SK-N-SH (cell line): ENCODE measurements around the gene STXBP1. TPM values are rescaled to one million over a fixed set of nuclear protein-coding genes. Genes with fewer than 3 reads are reported as not detected.

Experiments
- CTCF ChIA-PET: fragments of 300-600, 350-600 bp; formaldehyde crosslinking; extraction: SDS; loops from one replicate; lab custom pipeline; 2021; lab: Yijun Ruan, JAX
- POLR2A ChIA-PET: fragments of 350-600 bp; sonication (Branson Sonifier 250); formaldehyde crosslinking; extraction: SDS; loops from one replicate; lab custom pipeline; 2020; ENCODE audit warnings: antibody characterized with exemption, inconsistent platforms; lab: Yijun Ruan, JAX
- DNase-seq: peaks from one replicate; pipeline ENCODE4 v3.0.0; 2012
- H2AFZ ChIP-seq: fragments of 200-600 bp; sonication (generic); 2 replicates; pipeline ENCODE4 v1.8.1; 2016; ENCODE audit warnings: antibody characterized with exemption, mild to moderate bottlenecking, low read depth
- H3F3A ChIP-seq: fragments of 200-600 bp; sonication (generic); replicated peaks from 2 replicates; pipeline ENCODE3; 2016; ENCODE audit warnings: antibody characterized with exemption, mild to moderate bottlenecking; ENCODE audit not compliant: insufficient read depth
- H3K27ac ChIP-seq, 2 experiments: fragments of 200-500 bp in 1 of 2; fragments of 200-600 bp in 1 of 2; sonication (Bioruptor generic) in 1 of 2; sonication (generic), shearing (Covaris generic) in 1 of 2; 2 replicates each; pipeline versions ENCODE4 v1.5.1 to v1.6.1; 2014 to 2016; ENCODE audit warnings: low read depth in 2 of 2, inconsistent platforms in 1 of 2, low read length in 1 of 2, mild to moderate bottlenecking in 1 of 2, mixed read lengths in 1 of 2
- H3K27me3 ChIP-seq: fragments of 200-600 bp; sonication (generic), shearing (Covaris generic); 2 replicates; pipeline ENCODE4 v1.6.1; 2016; ENCODE audit warnings: mixed run types; ENCODE audit not compliant: insufficient read depth
- H3K36me3 ChIP-seq, 2 experiments: fragments of 200-500 bp in 1 of 2; fragments of 200-600 bp in 1 of 2; sonication (Bioruptor generic) in 1 of 2; sonication (generic) in 1 of 2; replicated peaks in 1 of 2; 2 replicates each; pipeline versions ENCODE3 to v1.5.1; 2014 to 2016; ENCODE audit warnings: low read length in 1 of 2, mild to moderate bottlenecking in 1 of 2; ENCODE audit not compliant: insufficient read depth in 2 of 2, control insufficient read depth in 1 of 2
- H3K4me1 ChIP-seq, 2 experiments: fragments of 200-500 bp in 1 of 2; fragments of 200-600 bp in 1 of 2; sonication (Bioruptor generic) in 1 of 2; sonication (generic), shearing (Covaris generic) in 1 of 2; 2 replicates each; pipeline versions ENCODE4 v1.5.1 to v1.6.1; 2014 to 2016; ENCODE audit warnings: low read depth in 1 of 2, low read length in 1 of 2, mixed run types in 1 of 2; ENCODE audit not compliant: insufficient read depth in 2 of 2, control insufficient read depth in 1 of 2
- H3K4me2 ChIP-seq: fragments of 200-600 bp; sonication (generic), shearing (Covaris generic); 2 replicates; pipeline ENCODE4 v1.6.1; 2017; ENCODE audit warnings: mixed run types
- H3K4me3 ChIP-seq, 2 experiments: fragments of 200-500 bp in 1 of 2; fragments of 200-600 bp in 1 of 2; sonication (Bioruptor generic) in 1 of 2; sonication (generic), shearing (Covaris generic) in 1 of 2; 2 replicates each; pipeline versions ENCODE4 v1.5.1 to v1.8.1; 2014 to 2016; ENCODE audit warnings: low read depth in 2 of 2, inconsistent platforms in 1 of 2, low read length in 1 of 2, mild to moderate bottlenecking in 1 of 2, mixed read lengths in 1 of 2, moderate library complexity in 1 of 2
- H3K79me2 ChIP-seq: fragments of 200-600 bp; sonication (generic); 2 replicates; pipeline ENCODE4 v1.8.1; 2017; ENCODE audit warnings: mild to moderate bottlenecking; ENCODE audit not compliant: insufficient read depth
- H3K9ac ChIP-seq: fragments of 200-600 bp; sonication (generic); 2 replicates; pipeline ENCODE4 v1.6.1; 2017; ENCODE audit warnings: mixed run types
- H3K9me2 ChIP-seq: fragments of 200-600 bp; sonication (generic); 2 replicates; pipeline ENCODE4 v1.6.1; 2017; ENCODE audit warnings: mixed run types
- H3K9me3 ChIP-seq: fragments of 200-600 bp; sonication (generic); 2 replicates; pipeline ENCODE4 v1.6.1; 2017; ENCODE audit warnings: mixed run types, mild to moderate bottlenecking, moderate library complexity
- H4K20me1 ChIP-seq: fragments of 200-600 bp; sonication (generic); 2 replicates; pipeline ENCODE4 v1.6.1; 2017; ENCODE audit warnings: mild to moderate bottlenecking, mixed run types; ENCODE audit not compliant: insufficient read depth
- FOXJ3 ChIP-seq: sonication (generic); formaldehyde crosslinking; IDR thresholded peaks from 2 replicates; pipeline ENCODE4 v1.5.1; 2020; ENCODE audit warnings: mild to moderate bottlenecking, missing genetic modification reagents
- GABPA ChIP-seq: IDR thresholded peaks from 2 replicates; pipeline ENCODE4 v1.4.0; 2012; ENCODE audit warnings: low read depth, mild to moderate bottlenecking
- GATA2 ChIP-seq: sonication (generic); formaldehyde crosslinking; IDR thresholded peaks from 2 replicates; pipeline ENCODE4 v1.5.0; 2020; ENCODE audit warnings: mild to moderate bottlenecking, missing genetic modification reagents
- POLR2AphosphoS5 ChIP-seq: IDR thresholded peaks from 2 replicates; pipeline ENCODE4 v1.6.1; 2012; ENCODE audit warnings: low read depth, low read length
- RCOR1 ChIP-seq: fragments of 150-350 bp; IDR thresholded peaks from 2 replicates; pipeline ENCODE4 v1.6.1; 2017; ENCODE audit warnings: antibody characterized with exemption, low read length
- TCF12 ChIP-seq: IDR thresholded peaks from 2 replicates; pipeline ENCODE4 v1.4.0; 2012
- YY1 ChIP-seq: IDR thresholded peaks from 2 replicates; pipeline ENCODE4 v1.4.0; 2012; ENCODE audit warnings: low read depth, mild to moderate bottlenecking
- WGBS: methylation state at CpG from one replicate; pipeline ENCODE4 v1.1.6; 2017; ENCODE audit warnings: low lambda C conversion rate; 5-methylcytosine and 5-hydroxymethylcytosine counted together
- polyA plus RNA-seq, 3 experiments: library from polyadenylated mRNA; depleted of rRNA; stranded (reverse); fragments of >200 nt; gene quantifications; 2 replicates each; pipeline ENCODE4 v1.2.3, GENCODE V29; 2012
- TF ChIP-seq, protein P1 (sequence below): fragments of 150-350 bp; IDR thresholded peaks from 2 replicates; pipeline ENCODE4 v1.6.1; 2017; ENCODE audit warnings: antibody characterized with exemption, low read length, low read depth, borderline replicate concordance
- TF ChIP-seq, protein P2 (sequence below): fragments of 150-350 bp; IDR thresholded peaks from 2 replicates; pipeline ENCODE4 v1.6.1; 2016; ENCODE audit warnings: mild to moderate bottlenecking, low read depth, low read length

STXBP1 gene
- polyA plus RNA-seq, 1 of the 3 experiments (the other 2 are of a cell fraction): 44.3 TPM

DNA sequence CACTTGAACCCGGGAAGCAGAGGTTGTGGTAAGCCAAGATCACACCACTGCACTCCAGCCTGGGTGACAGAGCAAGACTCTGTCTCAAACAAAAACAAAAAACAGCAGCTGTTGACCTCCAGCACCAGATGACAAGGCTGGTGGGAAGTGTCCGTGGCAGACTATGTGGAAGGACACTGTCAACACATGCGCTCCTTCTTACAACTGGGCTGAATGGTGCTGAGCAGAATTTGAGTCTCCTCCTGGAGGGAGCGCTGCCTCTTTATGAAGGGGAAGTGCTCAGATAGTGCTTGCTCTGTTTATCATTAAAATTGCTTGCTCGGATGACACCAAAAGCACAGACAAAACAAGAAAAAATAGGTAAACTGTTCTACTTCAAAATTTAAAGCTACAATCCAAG lies 85.5 kb downstream of the STXBP1 start:
- Histone ChIP-seq H3K9ac (no peak overlapping the region), H3K36me3 (no peaks in the 10 kb centered on the region), H2AFZ (no peak overlapping the region), H3K4me2 (no peak overlapping the region), H4K20me1 (no peaks in the 10 kb centered on the region), H3K79me2 (no peaks in the 10 kb centered on the region), H3K4me1 (peaks cover 0 to 14% of the 10 kb centered on the region in 2 experiments; a peak in 1 of 4 replicates), H3K9me2 (no peaks in the 10 kb centered on the region), H3K27me3 (no peaks in the 10 kb centered on the region), H3F3A (peaks cover 14% of the 10 kb centered on the region), H3K4me3 (no peak overlapping the region), H3K27ac (no peak overlapping the region), H3K9me3 (no peaks in the 10 kb centered on the region)
- CTCF ChIA-PET: no interaction called here
- DNase-seq: no peak
- WGBS: 92% methylated on average over 5 of the region's 5 CpGs
- POLR2A ChIA-PET: no interaction called here
- TF ChIP-seq RCOR1: no peak
- TF ChIP-seq POLR2AphosphoS5: no peak
- TF ChIP-seq YY1: no peak
- no peak for TF ChIP-seq GABPA
- TF ChIP-seq GATA2 (CRISPR knock-in tag): no peak
- TF ChIP-seq, protein P1, sequence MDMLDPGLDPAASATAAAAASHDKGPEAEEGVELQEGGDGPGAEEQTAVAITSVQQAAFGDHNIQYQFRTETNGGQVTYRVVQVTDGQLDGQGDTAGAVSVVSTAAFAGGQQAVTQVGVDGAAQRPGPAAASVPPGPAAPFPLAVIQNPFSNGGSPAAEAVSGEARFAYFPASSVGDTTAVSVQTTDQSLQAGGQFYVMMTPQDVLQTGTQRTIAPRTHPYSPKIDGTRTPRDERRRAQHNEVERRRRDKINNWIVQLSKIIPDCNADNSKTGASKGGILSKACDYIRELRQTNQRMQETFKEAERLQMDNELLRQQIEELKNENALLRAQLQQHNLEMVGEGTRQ: no peak
- TF ChIP-seq, protein P2, sequence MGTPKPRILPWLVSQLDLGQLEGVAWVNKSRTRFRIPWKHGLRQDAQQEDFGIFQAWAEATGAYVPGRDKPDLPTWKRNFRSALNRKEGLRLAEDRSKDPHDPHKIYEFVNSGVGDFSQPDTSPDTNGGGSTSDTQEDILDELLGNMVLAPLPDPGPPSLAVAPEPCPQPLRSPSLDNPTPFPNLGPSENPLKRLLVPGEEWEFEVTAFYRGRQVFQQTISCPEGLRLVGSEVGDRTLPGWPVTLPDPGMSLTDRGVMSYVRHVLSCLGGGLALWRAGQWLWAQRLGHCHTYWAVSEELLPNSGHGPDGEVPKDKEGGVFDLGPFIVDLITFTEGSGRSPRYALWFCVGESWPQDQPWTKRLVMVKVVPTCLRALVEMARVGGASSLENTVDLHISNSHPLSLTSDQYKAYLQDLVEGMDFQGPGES: no peak

DNA sequence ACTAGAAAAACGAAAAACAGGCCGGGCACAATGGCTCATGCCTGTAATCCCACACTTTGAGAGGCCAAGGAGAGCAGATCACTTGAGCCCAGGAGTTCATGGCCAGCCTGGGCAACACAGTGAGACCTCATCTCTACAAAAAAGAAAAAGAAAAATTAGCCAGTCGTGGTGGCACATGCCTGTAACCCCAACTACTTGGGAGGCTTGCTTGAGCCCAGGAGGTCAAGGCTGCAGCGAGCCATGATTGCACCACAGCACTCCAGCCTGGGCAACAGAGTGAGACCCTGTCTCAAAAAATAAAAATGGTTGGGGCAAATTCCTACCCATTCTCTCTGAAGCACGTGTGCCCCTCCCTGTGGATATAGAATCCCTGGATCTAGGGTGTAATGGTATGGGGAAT lies 86.3 kb downstream of the STXBP1 start:
- CTCF ChIA-PET: interaction anchor here (1.9 kb wide), 1 partner anchor 12 kb away, joined by 4 read pairs; no protein-coding TSS in a partner anchor
- no peak overlapping the region for H2AFZ ChIP-seq
- H3F3A ChIP-seq: peaks cover 14% of the 10 kb centered on the region
- no peak for DNase-seq
- no peak overlapping the region for H3K4me2 ChIP-seq
- H3K4me1 ChIP-seq: peaks cover 0 to 14% of the 10 kb centered on the region in 2 experiments; a peak in 1 of 4 replicates
- WGBS: 94% methylated on average over 5 of the region's 5 CpGs
- H4K20me1 ChIP-seq: no peaks in the 10 kb centered on the region
- H3K36me3 ChIP-seq: no peaks in the 10 kb centered on the region
- no peak overlapping the region for H3K9ac ChIP-seq
- no peaks in the 10 kb centered on the region for H3K9me2 ChIP-seq
- TF ChIP-seq GABPA (no peak), FOXJ3 (CRISPR knock-in tag) (no peak), TCF12 (no peak), YY1 (no peak)
- TF ChIP-seq, protein P2: no peak
- TF ChIP-seq, all 33 proteins: peak for 0
- Histone ChIP-seq H3K79me2 (no peaks in the 10 kb centered on the region), H3K27ac (no peak overlapping the region), H3K4me3 (no peak overlapping the region), H3K27me3 (no peaks in the 10 kb centered on the region), H3K9me3 (no peaks in the 10 kb centered on the region)
- POLR2A ChIA-PET: no interaction called here
